ENCODE data around the gene SRPK1.

- TF ChIP-seq CTCF (IDR thresholded peaks at IDR 0.05) (no peak), POLR2A (IDR thresholded peaks at IDR 0.05; ENCODE audit: low read depth) (no peak), POLR2AphosphoS5 (IDR thresholded peaks at IDR 0.05) (no peak)
Measured at GRCh38 chr6:35850208-35850607, 70.7 kb downstream of the SRPK1 start.

Data from esophagus muscularis mucosa (tissue), 3 donors.